ENCODE measurements around the gene SMAD5.

GRCh38 chr5:136192526-136193321 lies 60.1 kb downstream of the SMAD5 start, which contains the start of gene SMIM32:
- TF ChIP-seq CTCF (IDR thresholded peaks at IDR 0.05 in 2 of 3, conservative IDR thresholded peaks at IDR 0.05 in 1 of 3; ENCODE audit: borderline replicate concordance in 1 of 3, insufficient read depth in 1 of 3, low read depth in 2 of 3, low read length in 2 of 3), result no peak
- TF ChIP-seq SRF (IDR thresholded peaks at IDR 0.05; ENCODE audit: low read depth), result no peak
- no peak for TF ChIP-seq ZBTB33 (IDR thresholded peaks at IDR 0.05; ENCODE audit: extremely low read depth, insufficient replicate concordance, low read length)
- no peak for TF ChIP-seq POLR2A (IDR thresholded peaks at IDR 0.05; ENCODE audit: borderline replicate concordance, extremely low read depth, insufficient read depth, insufficient read length)
